ENCODE data around the gene NBAS. TPM values are rescaled to one million over a fixed set of nuclear protein-coding genes. Genes with fewer than 3 reads are reported as not detected.

Gene NBAS
- total and polyA plus RNA-seq, 2 of the 13 experiments (the other 11 are each of a cell fraction or from before 2014, with no cell fraction given): 33.6 to 58.7 TPM

- no TSS peak for BruUV-seq (replicated peaks)
- ChIA-PET POLR2A (no interaction called here), CTCF (ENCODE audit: low intra/inter-chr PET ratio, low total read pairs) (no interaction called here)
Measured at GRCh38 chr2:15272942-15273341, 288.2 kb downstream of the NBAS start.

More at GRCh38 chr2:15272942-15273341, 288.2 kb downstream of the NBAS start:
- in situ Hi-C loops (cut with HindIII; ENCODE audit: extremely low pct_ligation_motif_present, low pct_unique_long_range_greater_than_20kb) (no loop called here), intact Hi-C loops (cut with micrococcal nuclease; ENCODE audit: unreplicated experiment) (no loop called here)
- H3K4me1 ChIP-seq (ENCODE audit: insufficient read depth, low read length): peaks cover 6% of the 10 kb centered on the region
- no peak for FAIRE-seq
- no peak overlapping the region for H3K4me3 ChIP-seq (replicated peaks in 1 of 3; ENCODE audit: insufficient read depth in 1 of 3, low read depth in 2 of 3, low read length in 3 of 3)
- no peaks in the 10 kb centered on the region for H3K27me3 ChIP-seq (ENCODE audit: control insufficient read depth in 1 of 2, insufficient read depth in 2 of 2, low read length in 2 of 2)
- no peaks in the 10 kb centered on the region for H3K9me3 ChIP-seq (ENCODE audit: low read length)
- no peak for ATAC-seq
- no peak overlapping the region for H3K27ac ChIP-seq (ENCODE audit: extremely low read length, insufficient read depth, low read length)
- H2AFZ ChIP-seq (ENCODE audit: low read length): no peak overlapping the region
- no peaks in the 10 kb centered on the region for H3K79me2 ChIP-seq (ENCODE audit: insufficient read depth, low read length)
- WGBS (ENCODE audit: low lambda C conversion rate): 73% methylated on average over 4 of the region's 4 CpGs
- no peaks in the 10 kb centered on the region for H4K20me1 ChIP-seq (ENCODE audit: insufficient read depth, low read length)
- DNase-seq (ENCODE audit: low spot score): no peak
- H3K4me2 ChIP-seq (ENCODE audit: low read depth, low read length): no peak overlapping the region
- no peak overlapping the region for H3K9ac ChIP-seq (ENCODE audit: insufficient read depth, low read depth, low read length)
- TF ChIP-seq BCLAF1 (IDR thresholded peaks at IDR 0.05) (no peak), TMF1 (CRISPR knock-in tag; IDR thresholded peaks at IDR 0.05; ENCODE audit: low read depth) (no peak), PAF1 (CRISPR knock-in tag; IDR thresholded peaks at IDR 0.05) (no peak), MLX (CRISPR knock-in tag; IDR thresholded peaks at IDR 0.05) (no peak), RBM39 (IDR thresholded peaks at IDR 0.05; ENCODE audit: low read depth, low read length, poor library complexity, severe bottlenecking) (no peak), SP1 (IDR thresholded peaks at IDR 0.05) (no peak), SP1 (CRISPR knock-in tag; IDR thresholded peaks at IDR 0.05) (no peak), UBTF (CRISPR knock-in tag; IDR thresholded peaks at IDR 0.05) (no peak), ZNF724P (CRISPR knock-in tag; IDR thresholded peaks at IDR 0.05; ENCODE audit: borderline replicate concordance) (no peak)
- peaks cover 4 to 32% of the 10 kb centered on the region in 2 experiments for H3K36me3 ChIP-seq (replicated peaks in 1 of 2; ENCODE audit: control insufficient read depth in 1 of 2, insufficient read depth in 2 of 2, low read length in 2 of 2)

Data from HepG2 (cell line).